GM23338 (cell line): Measurements from ENCODE around the gene BRF1. TPM values are rescaled to one million over a fixed set of nuclear protein-coding genes. Genes with fewer than 3 reads are reported as not detected.

ENCODE experiments used
- ATAC-seq: fragments of 200-7000 bp; cut with Tn5 transposase; 3 replicates; pipeline ENCODE4 v1.9.1; 2020
- DNase-seq: peaks from one replicate; pipeline ENCODE4 v3.0.0-alpha.2; 2015; ENCODE audit warnings: low spot score
- H2AFZ ChIP-seq: fragments of 200-600 bp; sonication (generic); 2 replicates; pipeline ENCODE4 v1.8.0; 2016; ENCODE audit warnings: antibody characterized with exemption, mild to moderate bottlenecking, moderate library complexity
- H3F3A ChIP-seq: fragments of 200-600 bp; sonication (generic); replicated peaks from 2 replicates; pipeline ENCODE4 v1.8.0; 2017; ENCODE audit warnings: antibody characterized with exemption, mixed run types, low read depth
- H3K27ac ChIP-seq: fragments of 200-600 bp; sonication (generic); 2 replicates; pipeline ENCODE4 v1.6.1; 2016; ENCODE audit warnings: low read depth
- H3K27me3 ChIP-seq: fragments of 200-600 bp; sonication (generic); 2 replicates; pipeline ENCODE4 v1.8.0; 2016; ENCODE audit warnings: mild to moderate bottlenecking, mixed run types, moderate library complexity; ENCODE audit not compliant: insufficient read depth
- H3K36me3 ChIP-seq: fragments of 200-600 bp; sonication (generic); 2 replicates; pipeline ENCODE4 v1.8.0; 2016; ENCODE audit warnings: mild to moderate bottlenecking; ENCODE audit not compliant: insufficient read depth
- H3K4me1 ChIP-seq: fragments of 200-600 bp; sonication (generic); 2 replicates; pipeline ENCODE4 v1.8.0; 2016; ENCODE audit warnings: mild to moderate bottlenecking, moderate library complexity; ENCODE audit not compliant: insufficient read depth
- H3K4me2 ChIP-seq: fragments of 200-600 bp; sonication (generic); 2 replicates; pipeline ENCODE4 v1.7.1; 2017; ENCODE audit warnings: mixed run types
- H3K4me3 ChIP-seq: fragments of 200-600 bp; sonication (generic); 2 replicates; pipeline ENCODE4 v1.6.1; 2016; ENCODE audit warnings: mixed run types
- H3K79me2 ChIP-seq: fragments of 200-600 bp; sonication (generic); replicated peaks from 2 replicates; pipeline ENCODE4 v1.8.0; 2017; ENCODE audit warnings: mild to moderate bottlenecking; ENCODE audit not compliant: insufficient read depth
- H3K9me2 ChIP-seq: fragments of 200-600 bp; sonication (generic); 2 replicates; pipeline ENCODE4 v1.8.0; 2017; ENCODE audit not compliant: insufficient read depth
- H4K20me1 ChIP-seq: fragments of 200-600 bp; sonication (generic); replicated peaks from 2 replicates; pipeline ENCODE4 v1.8.0; 2017; ENCODE audit warnings: mild to moderate bottlenecking; ENCODE audit not compliant: insufficient read depth
- H3K27ac Mint-ChIP-seq: 2 replicates; pipeline ENCODE4 v1.8.0; 2020; ENCODE audit warnings: inconsistent platforms, mild to moderate bottlenecking, moderate library complexity, mixed read lengths
- H3K27me3 Mint-ChIP-seq: 3 replicates; pipeline ENCODE4 v1.8.0; 2022; ENCODE audit warnings: low read depth, mild to moderate bottlenecking, moderate library complexity, mixed read lengths, inconsistent platforms; ENCODE audit not compliant: insufficient read depth, poor library complexity
- H3K36me3 Mint-ChIP-seq: 3 replicates; pipeline ENCODE4 v1.8.0; 2021; ENCODE audit warnings: low read depth, mild to moderate bottlenecking, inconsistent platforms, moderate library complexity, mixed read lengths
- H3K4me1 Mint-ChIP-seq: 3 replicates; pipeline ENCODE4 v1.8.0; 2020; ENCODE audit warnings: mild to moderate bottlenecking, inconsistent platforms, mixed read lengths
- H3K4me3 Mint-ChIP-seq: 3 replicates; pipeline ENCODE4 v1.8.0; 2021; ENCODE audit warnings: moderate library complexity, mild to moderate bottlenecking, inconsistent platforms, mixed read lengths
- H3K9me3 Mint-ChIP-seq: 3 replicates; pipeline ENCODE4 v1.8.0; 2020; ENCODE audit warnings: moderate library complexity, mild to moderate bottlenecking, inconsistent platforms, mixed read lengths
- CREB1 ChIP-seq: fragments of 250-450 bp; sonication (Bioruptor Pico); IDR thresholded peaks from 2 replicates; pipeline ENCODE4 v1.5.0; 2020; ENCODE audit warnings: low read depth, mild to moderate bottlenecking, moderate library complexity
- CTCF ChIP-seq, 2 experiments: fragments of 200-600 bp in 1 of 2; sonication (generic) in 1 of 2; conservative IDR thresholded peaks; 2 replicates each; pipeline versions ENCODE4 v1.5.1 to v1.6.1; 2016 to 2017; ENCODE audit warnings: antibody characterized with exemption in 2 of 2, low read depth in 2 of 2, mild to moderate bottlenecking in 2 of 2, moderate library complexity in 1 of 2
- ETS1 ChIP-seq: IDR thresholded peaks from 2 replicates; pipeline ENCODE4 v1.6.1; 2016; ENCODE audit warnings: antibody characterized with exemption
- EZH2 ChIP-seq: fragments of 200-600 bp; sonication (generic); IDR thresholded peaks from one replicate; pipeline ENCODE4 v1.8.0; 2017; ENCODE audit warnings: antibody characterized with exemption, mild to moderate bottlenecking, low read depth; ENCODE audit not compliant: unreplicated experiment
- EZH2phosphoT487 ChIP-seq: fragments of 200-600 bp; sonication (generic); IDR thresholded peaks from one replicate; pipeline ENCODE4 v1.8.1; 2018; ENCODE audit warnings: antibody characterized with exemption; ENCODE audit not compliant: unreplicated experiment
- JUNB ChIP-seq: IDR thresholded peaks from one replicate; pipeline ENCODE4 v1.6.1; 2016; ENCODE audit warnings: antibody characterized with exemption; ENCODE audit not compliant: unreplicated experiment
- NANOG ChIP-seq: IDR thresholded peaks from 2 replicates; pipeline ENCODE4 v1.6.1; 2016; ENCODE audit warnings: antibody characterized with exemption, borderline replicate concordance
- POLR2AphosphoS5 ChIP-seq: IDR thresholded peaks from 2 replicates; pipeline ENCODE4 v1.6.1; 2016; ENCODE audit warnings: antibody characterized with exemption, low read depth
- STAT1 ChIP-seq: IDR thresholded peaks from one replicate; pipeline ENCODE4 v1.6.1; 2016; ENCODE audit warnings: antibody characterized with exemption; ENCODE audit not compliant: unreplicated experiment
- ZNF114 ChIP-seq: fragments of 250-450 bp; sonication (Bioruptor Pico); IDR thresholded peaks from 2 replicates; pipeline ENCODE4 v1.5.0; 2020; ENCODE audit warnings: mild to moderate bottlenecking, moderate library complexity
- ZNF331 ChIP-seq: fragments of 250-450 bp; sonication (Bioruptor Pico); IDR thresholded peaks from 2 replicates; pipeline ENCODE4 v1.5.0; 2020; ENCODE audit warnings: low read depth, mild to moderate bottlenecking, moderate library complexity
- polyA plus RNA-seq: library from polyadenylated mRNA; unstranded; fragments of >200 nt; fragmentation: Nextera tagmentation; extraction: Ambion mirVana; gene quantifications from 2 replicates; pipeline ENCODE4 v1.2.1, GENCODE V29; 2016
- total RNA-seq: library from RNA; depleted of rRNA; stranded (reverse); fragments of >200 nt; shearing (Covaris generic); gene quantifications from 2 replicates; pipeline ENCODE4 v1.2.3, GENCODE V29; 2014
- TF ChIP-seq, protein P1 (sequence below): IDR thresholded peaks from one replicate; pipeline ENCODE4 v1.6.1; 2018; ENCODE audit warnings: antibody characterized with exemption; ENCODE audit not compliant: unreplicated experiment
- TF ChIP-seq, protein P2 (sequence below): fragments of 250-450 bp; sonication (Bioruptor Pico); IDR thresholded peaks from 2 replicates; pipeline ENCODE4 v1.5.0; 2020; ENCODE audit warnings: mild to moderate bottlenecking, moderate library complexity

Gene BRF1
- total and polyA plus RNA-seq, 2 experiments from 2014 or later, result 8.6 to 29.9 TPM

DNA sequence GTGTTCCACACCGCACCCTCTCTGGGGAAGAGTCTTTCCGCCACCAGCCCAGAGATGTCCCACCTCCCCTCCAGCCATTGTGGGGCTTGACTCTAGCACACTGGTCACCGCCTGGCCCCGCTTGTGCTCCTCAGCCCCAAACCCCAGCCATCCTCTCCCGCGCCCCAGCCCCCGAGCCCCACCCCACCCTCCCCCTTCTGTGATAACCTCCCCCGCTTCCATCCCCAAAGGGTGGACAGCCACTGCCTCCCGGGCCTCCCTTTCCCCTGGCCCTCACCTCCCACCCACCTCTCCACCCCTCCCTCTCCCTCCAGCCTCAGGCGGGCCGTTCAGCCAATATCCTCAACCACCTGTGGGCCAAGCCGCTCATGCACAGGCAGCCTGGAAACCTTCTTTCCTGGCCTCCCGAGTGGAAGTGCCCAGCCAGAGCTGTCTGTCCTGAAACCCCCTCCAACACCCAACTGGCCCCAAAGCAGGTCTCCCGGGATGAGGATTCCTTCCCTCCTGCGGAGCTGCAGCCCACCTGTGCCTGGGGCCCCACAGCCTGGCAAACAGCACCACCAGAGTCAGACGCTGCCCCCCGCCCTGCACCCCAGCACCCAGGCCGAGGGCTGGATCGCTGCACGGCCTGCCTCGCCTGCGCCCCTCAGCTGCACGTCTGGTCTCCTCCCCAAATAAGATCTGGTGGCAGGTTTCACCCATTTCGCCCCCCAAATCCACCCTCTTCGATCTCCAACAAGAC lies 92.6 kb downstream of the BRF1 start:
- peaks cover 8% of the 10 kb centered on the region for H3K27me3 Mint-ChIP-seq
- no peaks in the 10 kb centered on the region for H3K36me3 Mint-ChIP-seq
- H3K9me3 Mint-ChIP-seq, result no peaks in the 10 kb centered on the region
- Histone ChIP-seq H4K20me1 (no peaks in the 10 kb centered on the region; the same call in 1 of the 2 replicates), H3K4me3 (no peak overlapping the region), H3K27ac (no peak overlapping the region), H3K36me3 (no peaks in the 10 kb centered on the region), H3F3A (no peaks in the 10 kb centered on the region), H2AFZ (no peak overlapping the region), H3K9me2 (no peaks in the 10 kb centered on the region), H3K79me2 (no peaks in the 10 kb centered on the region), H3K27me3 (no peaks in the 10 kb centered on the region), H3K4me2 (no peak overlapping the region), H3K4me1 (no peaks in the 10 kb centered on the region; the same call in 1 of the 2 replicates)
- H3K27ac Mint-ChIP-seq, result no peak overlapping the region
- no peak for TF ChIP-seq POLR2AphosphoS5
- TF ChIP-seq ZNF114 (CRISPR knock-in tag), result no peak
- TF ChIP-seq, protein P1, sequence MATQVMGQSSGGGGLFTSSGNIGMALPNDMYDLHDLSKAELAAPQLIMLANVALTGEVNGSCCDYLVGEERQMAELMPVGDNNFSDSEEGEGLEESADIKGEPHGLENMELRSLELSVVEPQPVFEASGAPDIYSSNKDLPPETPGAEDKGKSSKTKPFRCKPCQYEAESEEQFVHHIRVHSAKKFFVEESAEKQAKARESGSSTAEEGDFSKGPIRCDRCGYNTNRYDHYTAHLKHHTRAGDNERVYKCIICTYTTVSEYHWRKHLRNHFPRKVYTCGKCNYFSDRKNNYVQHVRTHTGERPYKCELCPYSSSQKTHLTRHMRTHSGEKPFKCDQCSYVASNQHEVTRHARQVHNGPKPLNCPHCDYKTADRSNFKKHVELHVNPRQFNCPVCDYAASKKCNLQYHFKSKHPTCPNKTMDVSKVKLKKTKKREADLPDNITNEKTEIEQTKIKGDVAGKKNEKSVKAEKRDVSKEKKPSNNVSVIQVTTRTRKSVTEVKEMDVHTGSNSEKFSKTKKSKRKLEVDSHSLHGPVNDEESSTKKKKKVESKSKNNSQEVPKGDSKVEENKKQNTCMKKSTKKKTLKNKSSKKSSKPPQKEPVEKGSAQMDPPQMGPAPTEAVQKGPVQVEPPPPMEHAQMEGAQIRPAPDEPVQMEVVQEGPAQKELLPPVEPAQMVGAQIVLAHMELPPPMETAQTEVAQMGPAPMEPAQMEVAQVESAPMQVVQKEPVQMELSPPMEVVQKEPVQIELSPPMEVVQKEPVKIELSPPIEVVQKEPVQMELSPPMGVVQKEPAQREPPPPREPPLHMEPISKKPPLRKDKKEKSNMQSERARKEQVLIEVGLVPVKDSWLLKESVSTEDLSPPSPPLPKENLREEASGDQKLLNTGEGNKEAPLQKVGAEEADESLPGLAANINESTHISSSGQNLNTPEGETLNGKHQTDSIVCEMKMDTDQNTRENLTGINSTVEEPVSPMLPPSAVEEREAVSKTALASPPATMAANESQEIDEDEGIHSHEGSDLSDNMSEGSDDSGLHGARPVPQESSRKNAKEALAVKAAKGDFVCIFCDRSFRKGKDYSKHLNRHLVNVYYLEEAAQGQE, result no peak
- TF ChIP-seq NANOG, result no peak
- TF ChIP-seq ZNF331 (CRISPR knock-in tag), result no peak
- TF ChIP-seq ETS1, result no peak
- TF ChIP-seq CREB1 (CRISPR knock-in tag), result no peak
- no peak for TF ChIP-seq EZH2
- TF ChIP-seq JUNB, result no peak
- TF ChIP-seq EZH2phosphoT487, result no peak
- TF ChIP-seq CTCF (conservative IDR thresholded peaks at IDR 0.05; ENCODE audit: low read depth in 2 of 2), result no peak
- TF ChIP-seq, protein P2, sequence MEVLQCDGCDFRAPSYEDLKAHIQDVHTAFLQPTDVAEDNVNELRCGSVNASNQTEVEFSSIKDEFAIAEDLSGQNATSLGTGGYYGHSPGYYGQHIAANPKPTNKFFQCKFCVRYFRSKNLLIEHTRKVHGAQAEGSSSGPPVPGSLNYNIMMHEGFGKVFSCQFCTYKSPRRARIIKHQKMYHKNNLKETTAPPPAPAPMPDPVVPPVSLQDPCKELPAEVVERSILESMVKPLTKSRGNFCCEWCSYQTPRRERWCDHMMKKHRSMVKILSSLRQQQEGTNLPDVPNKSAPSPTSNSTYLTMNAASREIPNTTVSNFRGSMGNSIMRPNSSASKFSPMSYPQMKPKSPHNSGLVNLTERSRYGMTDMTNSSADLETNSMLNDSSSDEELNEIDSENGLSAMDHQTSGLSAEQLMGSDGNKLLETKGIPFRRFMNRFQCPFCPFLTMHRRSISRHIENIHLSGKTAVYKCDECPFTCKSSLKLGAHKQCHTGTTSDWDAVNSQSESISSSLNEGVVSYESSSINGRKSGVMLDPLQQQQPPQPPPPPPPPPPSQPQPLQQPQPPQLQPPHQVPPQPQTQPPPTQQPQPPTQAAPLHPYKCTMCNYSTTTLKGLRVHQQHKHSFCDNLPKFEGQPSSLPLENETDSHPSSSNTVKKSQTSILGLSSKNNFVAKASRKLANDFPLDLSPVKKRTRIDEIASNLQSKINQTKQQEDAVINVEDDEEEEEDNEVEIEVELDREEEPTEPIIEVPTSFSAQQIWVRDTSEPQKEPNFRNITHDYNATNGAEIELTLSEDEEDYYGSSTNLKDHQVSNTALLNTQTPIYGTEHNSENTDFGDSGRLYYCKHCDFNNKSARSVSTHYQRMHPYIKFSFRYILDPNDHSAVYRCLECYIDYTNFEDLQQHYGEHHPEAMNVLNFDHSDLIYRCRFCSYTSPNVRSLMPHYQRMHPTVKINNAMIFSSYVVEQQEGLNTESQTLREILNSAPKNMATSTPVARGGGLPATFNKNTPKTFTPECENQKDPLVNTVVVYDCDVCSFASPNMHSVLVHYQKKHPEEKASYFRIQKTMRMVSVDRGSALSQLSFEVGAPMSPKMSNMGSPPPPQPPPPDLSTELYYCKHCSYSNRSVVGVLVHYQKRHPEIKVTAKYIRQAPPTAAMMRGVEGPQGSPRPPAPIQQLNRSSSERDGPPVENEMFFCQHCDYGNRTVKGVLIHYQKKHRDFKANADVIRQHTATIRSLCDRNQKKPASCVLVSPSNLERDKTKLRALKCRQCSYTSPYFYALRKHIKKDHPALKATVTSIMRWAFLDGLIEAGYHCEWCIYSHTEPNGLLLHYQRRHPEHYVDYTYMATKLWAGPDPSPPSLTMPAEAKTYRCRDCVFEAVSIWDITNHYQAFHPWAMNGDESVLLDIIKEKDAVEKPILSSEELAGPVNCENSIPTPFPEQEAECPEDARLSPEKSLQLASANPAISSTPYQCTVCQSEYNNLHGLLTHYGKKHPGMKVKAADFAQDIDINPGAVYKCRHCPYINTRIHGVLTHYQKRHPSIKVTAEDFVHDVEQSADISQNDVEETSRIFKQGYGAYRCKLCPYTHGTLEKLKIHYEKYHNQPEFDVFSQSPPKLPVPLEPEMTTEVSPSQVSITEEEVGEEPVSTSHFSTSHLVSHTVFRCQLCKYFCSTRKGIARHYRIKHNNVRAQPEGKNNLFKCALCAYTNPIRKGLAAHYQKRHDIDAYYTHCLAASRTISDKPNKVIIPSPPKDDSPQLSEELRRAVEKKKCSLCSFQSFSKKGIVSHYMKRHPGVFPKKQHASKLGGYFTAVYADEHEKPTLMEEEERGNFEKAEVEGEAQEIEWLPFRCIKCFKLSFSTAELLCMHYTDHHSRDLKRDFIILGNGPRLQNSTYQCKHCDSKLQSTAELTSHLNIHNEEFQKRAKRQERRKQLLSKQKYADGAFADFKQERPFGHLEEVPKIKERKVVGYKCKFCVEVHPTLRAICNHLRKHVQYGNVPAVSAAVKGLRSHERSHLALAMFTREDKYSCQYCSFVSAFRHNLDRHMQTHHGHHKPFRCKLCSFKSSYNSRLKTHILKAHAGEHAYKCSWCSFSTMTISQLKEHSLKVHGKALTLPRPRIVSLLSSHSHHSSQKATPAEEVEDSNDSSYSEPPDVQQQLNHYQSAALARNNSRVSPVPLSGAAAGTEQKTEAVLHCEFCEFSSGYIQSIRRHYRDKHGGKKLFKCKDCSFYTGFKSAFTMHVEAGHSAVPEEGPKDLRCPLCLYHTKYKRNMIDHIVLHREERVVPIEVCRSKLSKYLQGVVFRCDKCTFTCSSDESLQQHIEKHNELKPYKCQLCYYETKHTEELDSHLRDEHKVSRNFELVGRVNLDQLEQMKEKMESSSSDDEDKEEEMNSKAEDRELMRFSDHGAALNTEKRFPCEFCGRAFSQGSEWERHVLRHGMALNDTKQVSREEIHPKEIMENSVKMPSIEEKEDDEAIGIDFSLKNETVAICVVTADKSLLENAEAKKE (CRISPR knock-in tag), result no peak
- no peak for TF ChIP-seq STAT1
- no peaks in the 10 kb centered on the region for H3K4me1 Mint-ChIP-seq
- DNase-seq (no peak), ATAC-seq (no peak)
- no peak overlapping the region for H3K4me3 Mint-ChIP-seq
